Stimulated activated CD8-positive, alpha-beta memory T cell treated with anti-CD3 and anti-CD28 coated beads, Interleukin-7, amount 100 ng/mL, for 1 hour (primary cell): Measurements from ENCODE around the gene BIRC7.
"Not testable (repeated sequence)": the region's sequence is repeated elsewhere in the genome, so short reads cannot be mapped to it uniquely, and the experiment has no call there.

Experiments
- DNase-seq, 2 donors: peaks; one replicate each; pipeline ENCODE4 v3.0.0-alpha.2; 2020; ENCODE audit warnings: low read depth in 2 of 2

BIRC7 gene

GRCh38 chr20:63206878-63207277 lies 28.8 kb upstream of the BIRC7 start:
- DNase-seq, result no peak

GRCh38 chr20:63208346-63208909 lies 27.3 kb upstream of the BIRC7 start:
- no peak for DNase-seq

- DNase-seq, result no peak
These were observed 25.6 kb upstream of the BIRC7 start for GRCh38 chr20:63210011-63210605.

DNA sequence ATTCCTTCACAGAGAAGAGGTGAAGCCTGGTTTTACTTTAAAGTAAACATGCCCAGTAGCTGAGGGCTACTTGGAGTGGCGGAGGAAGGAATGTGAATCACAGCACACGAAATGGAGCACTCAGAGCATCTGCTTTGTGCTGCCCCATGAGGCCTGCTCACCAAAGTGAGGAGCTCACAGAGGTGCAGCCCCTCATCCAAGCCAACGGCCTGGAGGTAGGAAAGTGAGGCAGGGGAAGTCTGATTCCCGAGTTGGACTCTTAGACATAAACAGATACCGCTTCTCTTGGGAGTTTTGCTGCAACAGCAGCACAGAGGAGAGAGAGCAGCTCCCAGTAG lies 23.3 kb upstream of the BIRC7 start:
- no peak for DNase-seq

DNA sequence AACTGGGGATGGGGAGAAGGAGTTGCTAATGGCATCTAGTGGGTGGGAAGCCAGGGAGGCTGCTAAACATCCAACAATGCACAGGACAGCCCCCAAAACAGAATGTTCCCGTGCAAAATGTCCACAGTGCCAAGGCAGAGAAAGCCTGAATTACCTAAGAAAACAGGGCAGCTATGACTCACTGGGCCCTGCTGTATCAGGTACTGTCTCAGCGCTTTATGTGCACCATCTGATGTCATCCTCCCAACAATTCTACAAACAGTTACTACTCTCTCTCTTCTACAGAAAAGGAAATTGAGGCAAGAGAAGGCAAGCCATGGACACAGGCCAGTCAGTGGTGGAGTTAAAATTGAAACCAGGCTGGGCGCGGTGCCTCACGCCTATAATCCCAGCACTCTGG lies 22.9 kb upstream of the BIRC7 start:
- no peak for DNase-seq

DNA sequence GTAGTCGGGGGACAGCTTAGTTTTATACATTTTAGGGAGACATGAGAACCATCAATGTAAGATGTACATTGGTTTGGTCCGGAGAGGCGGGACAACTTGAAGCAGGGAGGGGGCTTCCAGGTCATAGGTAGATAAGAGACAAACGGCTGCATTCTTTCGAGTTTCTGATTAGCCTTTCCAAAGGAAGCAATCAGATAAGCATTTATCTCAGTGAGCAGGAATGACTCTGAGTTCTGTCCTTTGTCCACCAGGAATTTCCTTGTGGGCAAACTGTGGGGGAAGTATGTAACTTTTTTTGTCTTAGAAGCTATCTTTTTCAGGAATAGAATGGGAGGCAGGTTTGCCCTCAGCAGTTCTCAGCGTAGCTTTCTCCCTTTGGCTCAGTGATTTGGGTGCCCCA lies 21.2 kb upstream of the BIRC7 start:
- no peak for DNase-seq

- no peak for DNase-seq
These were observed 20.3 kb upstream of the BIRC7 start for GRCh38 chr20:63215101-63216040.

DNA sequence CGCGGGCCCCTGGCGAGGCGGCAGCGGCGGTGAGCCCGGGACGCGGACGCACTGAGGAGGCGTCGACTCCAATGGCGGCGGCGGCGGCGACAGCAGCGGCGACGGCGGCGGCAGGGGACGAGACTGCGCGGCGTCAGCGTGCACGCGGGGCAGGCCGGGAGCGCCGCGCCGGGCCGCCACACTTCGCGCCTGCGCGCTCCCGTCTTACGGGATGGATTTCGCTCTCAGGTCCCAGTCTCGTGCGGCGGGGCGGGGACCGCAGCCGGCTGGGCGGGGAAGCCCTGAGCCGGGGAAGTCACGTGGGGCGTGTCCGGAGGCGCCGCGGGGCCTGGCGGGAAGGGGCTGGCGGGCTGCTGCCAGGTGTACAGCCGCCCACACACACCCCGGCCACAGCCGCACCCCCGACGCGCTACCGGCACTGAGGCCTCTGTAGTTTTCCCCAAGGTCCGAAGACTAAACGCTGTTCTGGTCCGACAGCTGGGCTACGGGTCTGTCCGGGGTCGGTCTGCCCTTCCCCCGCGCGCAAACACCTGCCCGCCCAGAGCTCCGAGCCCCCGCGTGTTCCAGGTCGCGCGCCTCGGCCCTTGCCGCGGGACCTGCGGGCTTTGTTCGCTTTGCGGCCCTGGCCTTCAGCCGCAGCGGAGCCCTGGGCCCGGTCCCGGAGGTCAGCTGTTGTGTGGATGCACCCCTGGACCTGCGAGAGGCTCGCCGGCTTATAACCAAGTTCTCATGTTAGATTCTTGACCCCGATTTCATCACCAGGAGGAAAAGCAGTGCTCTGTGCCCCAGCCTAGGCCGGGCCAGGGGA lies 19.5 kb upstream of the BIRC7 start, which contains the start of gene YTHDF1:
Gene YTHDF1 (minus strand): TSS at position 91 of the 808 bp plus-strand sequence. CDS start 239 bp downstream, outside the sequence.
- peak; percentile 88 for DNase-seq

GRCh38 chr20:63216849-63217471 lies 18.7 kb upstream of the BIRC7 start:
- DNase-seq, result no peak

GRCh38 chr20:63217706-63218105 lies 18.0 kb upstream of the BIRC7 start:
- DNase-seq, result no peak

DNA sequence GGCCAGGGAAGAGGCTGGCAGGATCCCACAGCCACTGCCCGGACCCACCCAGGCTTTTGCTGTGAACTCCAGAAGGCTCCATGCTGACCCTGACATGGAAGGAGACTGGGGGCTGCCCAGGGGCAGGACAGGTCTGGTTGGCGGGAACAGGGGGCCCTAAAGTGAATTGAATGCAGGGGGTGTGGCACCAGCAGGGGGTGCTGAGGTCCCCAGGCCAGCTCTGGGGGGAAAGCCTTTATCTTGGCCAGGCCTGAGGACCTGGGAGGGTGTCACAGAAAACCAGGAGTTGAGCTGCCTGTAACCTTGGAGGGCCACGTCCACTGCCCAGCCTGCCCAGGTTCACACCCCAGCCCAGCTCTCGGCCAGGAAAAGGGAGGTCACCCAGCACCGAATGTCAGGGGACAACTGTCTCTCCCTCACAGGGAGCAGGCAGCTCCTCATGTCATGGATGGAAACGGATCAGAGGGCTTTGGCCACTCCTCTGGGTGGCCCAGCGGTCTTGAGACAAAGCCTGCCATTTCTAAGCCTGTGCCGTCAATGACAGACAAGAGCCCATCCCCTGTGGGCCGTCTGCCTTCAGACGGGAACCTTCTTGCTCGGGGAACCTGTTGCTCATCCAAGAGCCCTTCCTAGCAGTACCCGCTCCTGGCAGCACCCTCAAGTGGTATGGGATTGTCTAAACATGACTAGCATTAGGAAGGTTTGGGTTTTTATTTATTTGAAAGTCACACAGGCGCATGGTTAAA lies 16.8 kb upstream of the BIRC7 start:
- no peak for DNase-seq

DNA sequence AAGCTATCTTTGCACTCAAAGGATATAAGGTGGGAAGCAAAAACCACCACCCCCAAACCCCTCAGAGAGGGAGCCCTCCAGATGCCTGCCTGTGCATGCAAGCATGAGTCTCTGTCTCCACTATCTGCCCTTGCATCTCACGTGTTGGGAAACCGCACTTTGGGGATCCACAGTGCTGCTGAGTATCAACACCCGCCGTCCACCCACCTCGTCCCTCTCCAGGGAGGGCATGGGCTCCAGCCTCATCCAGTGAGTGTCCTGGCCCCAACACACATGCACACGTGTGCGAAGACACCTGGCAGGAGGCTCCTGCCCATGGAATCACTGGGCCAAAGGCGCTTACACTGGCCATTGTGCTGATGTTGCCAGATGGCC lies 16.3 kb upstream of the BIRC7 start:
- DNase-seq, result no peak

DNA sequence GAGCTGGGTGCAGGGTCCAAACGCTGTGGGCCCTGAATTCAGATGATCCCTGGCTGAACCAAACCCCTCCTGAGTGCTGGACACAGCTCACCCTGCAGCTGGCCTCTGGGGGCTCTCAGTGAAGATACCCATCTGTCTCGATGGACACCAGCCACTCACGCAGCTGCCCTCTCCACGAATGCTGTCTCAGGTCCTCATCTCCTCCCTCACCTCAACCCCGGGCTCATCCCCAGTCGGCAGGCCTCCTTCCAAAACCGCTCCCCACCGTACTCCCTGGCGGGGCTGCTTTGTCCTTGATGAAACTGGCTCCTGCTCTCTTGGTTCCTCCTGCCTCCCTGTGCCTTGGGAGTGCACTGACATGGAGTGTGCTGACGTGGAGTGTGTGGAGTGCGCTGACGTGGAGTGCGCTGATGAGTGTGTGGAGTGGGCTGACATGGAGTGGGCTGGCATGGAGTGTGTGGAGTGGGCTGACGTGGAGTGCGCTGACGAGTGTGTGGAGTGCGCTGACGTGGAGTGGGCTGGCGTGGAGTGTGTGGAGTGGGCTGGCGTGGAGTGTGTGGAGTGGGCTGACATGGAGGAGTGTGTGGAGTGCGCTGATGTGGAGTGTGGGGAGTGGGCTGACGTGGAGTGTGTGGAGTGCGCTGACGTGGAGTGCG lies 15.7 kb upstream of the BIRC7 start:
- DNase-seq, result no peak

- DNase-seq, result no peak
These were observed 14.9 kb upstream of the BIRC7 start for GRCh38 chr20:63220696-63221399.

DNA sequence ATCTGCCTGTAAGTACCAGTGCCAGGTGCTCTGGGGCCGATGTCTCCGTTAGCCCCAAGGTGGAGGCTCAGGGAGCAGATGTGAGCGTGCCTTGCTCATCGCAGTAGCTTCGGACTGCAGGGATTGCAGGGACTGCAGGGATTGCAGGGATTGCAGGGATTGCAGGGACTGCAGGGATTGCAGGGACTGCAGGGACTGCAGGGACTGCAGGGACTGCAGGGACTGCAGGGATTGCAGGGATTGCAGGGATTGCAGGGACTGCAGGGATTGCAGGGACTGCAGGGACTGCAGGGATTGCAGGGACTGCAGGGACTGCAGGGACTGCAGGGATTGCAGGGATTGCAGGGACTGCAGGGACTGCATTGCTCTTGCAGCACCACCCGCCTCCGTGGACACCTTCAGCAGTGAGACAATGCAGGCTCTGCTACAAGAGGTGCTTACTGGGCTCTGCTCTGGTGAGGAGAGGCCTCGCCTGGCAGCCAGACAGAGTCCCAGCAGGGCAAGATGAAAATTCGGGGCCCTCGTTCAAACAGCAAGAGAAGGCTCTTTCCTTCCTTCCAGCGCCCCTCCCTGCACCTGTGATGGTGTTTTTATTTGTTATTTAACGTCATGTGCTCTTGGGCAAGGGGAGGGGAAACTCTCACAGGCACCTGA lies 14.2 kb upstream of the BIRC7 start:
- not testable (repeated sequence) for DNase-seq

DNA sequence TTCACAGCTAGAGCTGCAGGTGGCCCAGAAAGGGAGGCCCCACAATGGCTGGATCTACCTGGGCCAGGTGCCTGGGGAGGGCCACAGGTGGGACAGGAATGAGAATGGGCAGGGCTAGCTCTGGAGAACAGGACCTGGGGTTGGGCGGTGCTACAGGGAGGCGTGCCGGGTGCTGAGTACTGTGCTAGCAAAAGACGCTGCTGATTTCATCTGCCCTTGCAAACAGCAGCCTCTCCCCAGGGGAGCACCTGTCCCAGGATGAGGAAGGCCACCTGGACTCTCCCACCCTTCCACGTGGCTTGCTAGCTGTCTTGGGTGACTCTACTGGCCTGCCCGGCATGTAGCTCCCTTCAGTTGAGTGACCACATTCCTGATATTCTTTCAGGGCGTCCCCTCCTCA lies 13.2 kb upstream of the BIRC7 start:
- DNase-seq, result no peak

DNA sequence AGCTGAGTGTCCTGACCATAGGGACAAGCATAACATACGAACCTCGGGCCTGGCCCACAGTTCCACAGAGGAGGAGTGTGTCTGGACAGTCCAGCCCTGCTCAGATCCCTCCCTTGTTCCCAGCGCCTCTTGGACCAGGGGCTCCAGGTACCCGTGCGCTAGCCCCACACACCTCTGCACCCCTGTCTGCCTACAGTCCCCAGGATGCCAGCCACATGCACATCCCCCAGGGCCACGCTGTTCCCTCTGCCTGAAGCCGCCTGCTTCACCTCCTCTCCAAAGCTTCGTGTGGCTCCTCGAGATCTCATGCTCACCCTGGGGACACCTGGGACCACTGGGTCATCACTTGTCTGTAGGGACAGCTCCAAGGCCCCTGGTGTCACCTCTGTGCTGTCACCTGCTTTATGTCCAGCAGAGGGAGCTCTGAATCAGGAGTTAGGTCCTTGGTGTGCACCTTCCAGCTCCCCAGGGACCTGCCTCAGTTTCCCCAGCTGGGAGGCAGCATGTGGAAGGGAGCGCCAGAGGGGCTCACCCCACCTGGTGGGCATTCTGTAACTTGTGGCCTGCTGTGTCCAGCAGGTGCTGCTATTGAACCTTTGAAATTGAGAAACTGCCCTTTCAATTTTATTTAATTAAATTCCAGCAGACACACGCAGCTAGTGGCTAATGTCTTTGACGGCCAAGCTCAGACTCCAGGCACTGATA lies 12.4 kb upstream of the BIRC7 start:
- DNase-seq, result peak in 1 of 2 donors; percentile 17

GRCh38 chr20:63223826-63224207 lies 11.9 kb upstream of the BIRC7 start:
- DNase-seq, result no peak
